Common myeloid progenitor, CD34-positive (primary cell): ENCODE results near the gene TGM6.

Source experiments
- CTCF ChIA-PET: fragments of 350-600 bp; sonication (Branson Sonifier 250); formaldehyde crosslinking; loops from one replicate; lab custom pipeline; 2021; ENCODE audit warnings: antibody characterized with exemption; lab: Charles Lee
- POLR2A ChIA-PET: fragments of 350-600 bp; sonication (Branson Sonifier 250); formaldehyde crosslinking; loops from one replicate; lab custom pipeline; 2021; ENCODE audit warnings: antibody characterized with exemption; lab: Charles Lee
- DNase-seq, 3 donors: peaks; one replicate each; pipeline versions ENCODE4 v3.0.0 to v3.0.0-alpha.2; 2013
- H3K27ac ChIP-seq, 2 experiments: 1 replicate in 1 of 2; 2 replicates in 1 of 2; pipeline ENCODE4 v1.7.0; 2013; ENCODE audit warnings: inconsistent platforms in 2 of 2, low read length in 2 of 2, mild to moderate bottlenecking in 2 of 2, low read depth in 1 of 2, moderate library complexity in 1 of 2; ENCODE audit not compliant: severe bottlenecking in 2 of 2, insufficient read depth in 1 of 2, poor library complexity in 1 of 2
- H3K27me3 ChIP-seq, 5 experiments: replicated peaks in 2 of 5; 1 replicate in 3 of 5; 2 replicates in 2 of 5; pipeline versions ENCODE4 v1.6.1 to v1.7.0; 2013; ENCODE audit warnings: low read length in 4 of 5, mild to moderate bottlenecking in 2 of 5, moderate library complexity in 2 of 5, inconsistent platforms in 1 of 5; ENCODE audit not compliant: insufficient read depth in 5 of 5, control insufficient read depth in 4 of 5
- H3K36me3 ChIP-seq, 4 experiments: 1 replicate in 2 of 4; 2 replicates in 2 of 4; pipeline versions ENCODE4 v1.6.1 to v1.7.0; 2013; ENCODE audit warnings: low read length in 3 of 4, control low read depth in 1 of 4, mild to moderate bottlenecking in 1 of 4; ENCODE audit not compliant: control insufficient read depth in 4 of 4, insufficient read depth in 4 of 4
- H3K4me1 ChIP-seq, 4 experiments: 1 replicate in 3 of 4; 2 replicates in 1 of 4; pipeline versions ENCODE4 v1.6.1 to v1.7.1; 2013; ENCODE audit warnings: low read length in 3 of 4, mild to moderate bottlenecking in 3 of 4, control low read depth in 1 of 4, inconsistent platforms in 1 of 4, moderate library complexity in 1 of 4; ENCODE audit not compliant: control insufficient read depth in 4 of 4, insufficient read depth in 4 of 4; ENCODE audit errors: control extremely low read depth in 1 of 4
- H3K4me3 ChIP-seq, 7 experiments: 1 replicate in 4 of 7; 2 replicates in 3 of 7; pipeline versions ENCODE4 v1.5.1 to v1.7.0; 2013; ENCODE audit warnings: mild to moderate bottlenecking in 7 of 7, low read length in 6 of 7, moderate library complexity in 6 of 7, inconsistent platforms in 2 of 7, low read depth in 2 of 7, control low read depth in 1 of 7; ENCODE audit not compliant: insufficient read depth in 4 of 7, control insufficient read depth in 1 of 7; ENCODE audit errors: extremely low read depth in 1 of 7
- H3K9me3 ChIP-seq, 5 experiments: 1 replicate in 4 of 5; 2 replicates in 1 of 5; pipeline versions ENCODE4 v1.6.1 to v1.7.1; 2013; ENCODE audit warnings: low read length in 4 of 5, mild to moderate bottlenecking in 2 of 5, inconsistent platforms in 1 of 5, low read depth in 1 of 5, moderate library complexity in 1 of 5; ENCODE audit not compliant: control insufficient read depth in 4 of 5, insufficient read depth in 2 of 5; ENCODE audit errors: control extremely low read depth in 1 of 5
- whole genome bisulfite sequencing: methylation state at CpG from one replicate; pipeline ENCODE4 v1.1.5; 2013; ENCODE audit not compliant: insufficient coverage; 5-methylcytosine and 5-hydroxymethylcytosine counted together

Gene TGM6

DNA sequence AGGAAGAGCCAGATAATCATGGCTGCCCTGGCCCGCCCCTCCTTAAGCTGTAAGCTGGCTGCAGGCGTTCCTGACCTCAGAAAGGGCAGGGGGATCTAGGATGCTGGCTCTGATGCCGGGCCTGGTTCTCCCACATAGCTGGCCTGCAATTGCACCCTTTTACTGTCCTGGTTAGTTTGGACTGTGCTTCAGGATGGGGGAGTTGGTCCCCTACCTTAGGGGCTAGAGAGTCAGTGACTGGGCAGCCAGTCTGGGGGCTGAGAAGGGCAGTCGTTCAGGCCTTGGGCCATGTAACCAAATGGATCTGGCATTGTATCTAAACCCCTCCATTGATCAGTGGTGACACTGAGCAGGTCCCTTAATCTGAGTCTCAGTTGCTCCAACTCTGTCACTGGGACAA lies 44.2 kb upstream of the TGM6 start:
- CTCF ChIA-PET, result no interaction called here
- no peaks in the 10 kb centered on the region for H3K9me3 ChIP-seq

GRCh38 chr20:2337142-2337541 lies 43.6 kb upstream of the TGM6 start:
- Histone ChIP-seq H3K4me1 (peaks cover 0 to 6% (median 2%) of the 10 kb centered on the region in 4 experiments), H3K4me3 (no peak overlapping the region), H3K27ac (no peak overlapping the region), H3K27me3 (peaks cover 0 to 17% (median 2%) of the 10 kb centered on the region in 5 experiments), H3K36me3 (no peaks in the 10 kb centered on the region), H3K9me3 (no peaks in the 10 kb centered on the region)
- DNase-seq, result no peak
- CTCF ChIA-PET, result no interaction called here
- POLR2A ChIA-PET, result no interaction called here
- 92% methylated on average over 4 of the region's 5 CpGs for WGBS

More for the DNA sequence above, 44.2 kb upstream of the TGM6 start:
- Histone ChIP-seq H3K4me1 (peaks cover 0 to 6% (median 2%) of the 10 kb centered on the region in 4 experiments), H3K27me3 (peaks cover 0 to 20% (median 2%) of the 10 kb centered on the region in 5 experiments), H3K27ac (no peak overlapping the region), H3K36me3 (no peaks in the 10 kb centered on the region), H3K4me3 (no peak overlapping the region)
- WGBS, result 96% methylated on average over 4 of the region's 4 CpGs
- no peak for DNase-seq
- POLR2A ChIA-PET, result no interaction called here

GRCh38 chr20:2338411-2339066 lies 42.2 kb upstream of the TGM6 start:
- ChIA-PET POLR2A (interaction anchor here (0.6 kb wide), 2 partner anchors 37 to 55 kb away, joined by 4 to 7 read pairs; no protein-coding TSS in a partner anchor), CTCF (no interaction called here)
- Histone ChIP-seq H3K36me3 (no peaks in the 10 kb centered on the region), H3K27me3 (peaks cover 0 to 10% (median 0%) of the 10 kb centered on the region in 5 experiments), H3K4me3 (no peak overlapping the region), H3K4me1 (peaks cover 0 to 6% (median 2%) of the 10 kb centered on the region in 4 experiments), H3K9me3 (no peaks in the 10 kb centered on the region), H3K27ac (no peak overlapping the region)
- peak in 2 of 3 donors; percentile 31 to 32 for DNase-seq
- 44% methylated on average over 3 of the region's 5 CpGs for WGBS

GRCh38 chr20:2340136-2340535 lies 40.6 kb upstream of the TGM6 start:
- no peak overlapping the region for H3K27ac ChIP-seq
- CTCF ChIA-PET, result no interaction called here
- H3K4me3 ChIP-seq, result no peak overlapping the region
- peaks cover 0 to 6% (median 2%) of the 10 kb centered on the region in 4 experiments for H3K4me1 ChIP-seq
- H3K9me3 ChIP-seq, result no peaks in the 10 kb centered on the region
- POLR2A ChIA-PET, result no interaction called here
- peaks cover 0 to 4% (median 0%) of the 10 kb centered on the region in 5 experiments for H3K27me3 ChIP-seq
- no peaks in the 10 kb centered on the region for H3K36me3 ChIP-seq
- DNase-seq, result no peak
- WGBS, result 96% methylated on average over 11 of the region's 11 CpGs

- 98% methylated on average over 5 of the region's 6 CpGs for WGBS
- no peak overlapping the region for H3K4me3 ChIP-seq
- H3K36me3 ChIP-seq, result no peaks in the 10 kb centered on the region
- ChIA-PET POLR2A (no interaction called here), CTCF (no interaction called here)
- peaks cover 0 to 4% (median 0%) of the 10 kb centered on the region in 5 experiments for H3K27me3 ChIP-seq
- H3K27ac ChIP-seq, result no peak overlapping the region
- H3K4me1 ChIP-seq, result peaks cover 0 to 6% (median 2%) of the 10 kb centered on the region in 4 experiments
- DNase-seq, result no peak
- H3K9me3 ChIP-seq, result no peaks in the 10 kb centered on the region
Observed at GRCh38 chr20:2340823-2341222, 39.9 kb upstream of the TGM6 start.

DNA sequence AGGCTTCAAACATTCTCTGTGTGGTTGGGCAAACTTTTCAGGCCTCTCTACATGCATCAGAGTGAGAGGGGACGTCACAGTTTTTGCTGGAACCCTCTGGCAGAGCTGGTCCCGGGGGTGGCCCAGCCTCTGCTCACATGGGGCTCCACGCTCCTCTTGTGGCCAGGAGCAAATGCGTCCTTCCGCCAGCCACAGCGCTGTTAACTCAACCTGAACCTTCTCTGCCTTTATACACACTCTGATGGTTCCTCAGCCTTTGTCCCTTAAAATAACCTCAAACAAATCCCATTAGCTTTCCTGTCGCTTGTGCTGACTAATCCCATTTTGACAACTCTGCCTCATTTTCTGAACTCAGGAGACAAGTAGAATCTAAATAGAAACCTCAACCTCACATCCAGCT lies 39.4 kb upstream of the TGM6 start:
- no peak overlapping the region for H3K27ac ChIP-seq
- peaks cover 0 to 6% (median 2%) of the 10 kb centered on the region in 4 experiments for H3K4me1 ChIP-seq
- no peak overlapping the region for H3K4me3 ChIP-seq
- H3K9me3 ChIP-seq, result no peaks in the 10 kb centered on the region
- no peaks in the 10 kb centered on the region for H3K36me3 ChIP-seq
- POLR2A ChIA-PET, result no interaction called here
- peaks cover 0 to 4% (median 2%) of the 10 kb centered on the region in 5 experiments for H3K27me3 ChIP-seq
- no peak for DNase-seq
- CTCF ChIA-PET, result no interaction called here
- 96% methylated on average over 7 of the region's 7 CpGs for WGBS

GRCh38 chr20:2342243-2342642 lies 38.5 kb upstream of the TGM6 start:
- 100% methylated on average over 3 of the region's 3 CpGs for WGBS
- no peak for DNase-seq
- Histone ChIP-seq H3K4me1 (peaks cover 0 to 6% (median 2%) of the 10 kb centered on the region in 4 experiments), H3K27ac (no peak overlapping the region), H3K36me3 (no peaks in the 10 kb centered on the region), H3K9me3 (peaks cover 0 to under 1% (median 0%) of the 10 kb centered on the region in 5 experiments), H3K4me3 (no peak overlapping the region), H3K27me3 (peaks cover 0 to 4% (median 2%) of the 10 kb centered on the region in 5 experiments)
- POLR2A ChIA-PET, result no interaction called here
- CTCF ChIA-PET, result interaction anchor here (0.6 kb wide), 1 partner anchor 114 kb away, joined by 4 read pairs; no protein-coding TSS in a partner anchor
